ENCODE data around the gene CFAP73. TPM values are rescaled to one million over a fixed set of nuclear protein-coding genes. Genes with fewer than 3 reads are reported as not detected.
A peak's percentile ranks its signal among the peaks of the same experiment; 100 is the strongest.

CFAP73 gene
- total RNA-seq, 1 experiment from 2014 or later = not detected

- Histone ChIP-seq H3K27me3 (ENCODE audit: control insufficient read depth, insufficient read depth, low read length) (no peaks in the 10 kb centered on the region), H3K4me3 (ENCODE audit: insufficient read depth, low read depth, low read length) (no peak overlapping the region), H3K36me3 (replicated peaks; ENCODE audit: control insufficient read depth, insufficient read depth, low read length) (no peaks in the 10 kb centered on the region)
- DNase-seq = peak; percentile 24
Measured at GRCh38 chr12:113142173-113142885, 7.2 kb upstream of the CFAP73 start.

GRCh38 chr12:113142886-113143332 lies 6.6 kb upstream of the CFAP73 start:
- Histone ChIP-seq H3K27me3 (ENCODE audit: control insufficient read depth, insufficient read depth, low read length) (no peaks in the 10 kb centered on the region), H3K4me3 (ENCODE audit: insufficient read depth, low read depth, low read length) (no peak overlapping the region), H3K36me3 (replicated peaks; ENCODE audit: control insufficient read depth, insufficient read depth, low read length) (no peaks in the 10 kb centered on the region)
- no peak for DNase-seq

- DNase-seq = no peak
- H3K36me3 ChIP-seq (replicated peaks; ENCODE audit: control insufficient read depth, insufficient read depth, low read length) = no peaks in the 10 kb centered on the region
- H3K4me3 ChIP-seq (ENCODE audit: insufficient read depth, low read depth, low read length) = no peak overlapping the region
- no peaks in the 10 kb centered on the region for H3K27me3 ChIP-seq (ENCODE audit: control insufficient read depth, insufficient read depth, low read length)
Measured at GRCh38 chr12:113143959-113144358, 5.6 kb upstream of the CFAP73 start.

GRCh38 chr12:113144806-113145205 lies 4.7 kb upstream of the CFAP73 start:
- Histone ChIP-seq H3K27me3 (ENCODE audit: control insufficient read depth, insufficient read depth, low read length) (no peaks in the 10 kb centered on the region), H3K4me3 (ENCODE audit: insufficient read depth, low read depth, low read length) (no peak overlapping the region), H3K36me3 (replicated peaks; ENCODE audit: control insufficient read depth, insufficient read depth, low read length) (no peaks in the 10 kb centered on the region)
- DNase-seq = no peak

- DNase-seq = peak; percentile 21
- Histone ChIP-seq H3K27me3 (ENCODE audit: control insufficient read depth, insufficient read depth, low read length) (peaks cover 3% of the 10 kb centered on the region; the same call in 1 of the 2 replicates), H3K36me3 (replicated peaks; ENCODE audit: control insufficient read depth, insufficient read depth, low read length) (no peaks in the 10 kb centered on the region), H3K4me3 (ENCODE audit: insufficient read depth, low read depth, low read length) (no peak overlapping the region)
Measured at GRCh38 chr12:113145720-113146551, 3.6 kb upstream of the CFAP73 start.

GRCh38 chr12:113146999-113147398 lies 2.5 kb upstream of the CFAP73 start:
- Histone ChIP-seq H3K4me3 (ENCODE audit: insufficient read depth, low read depth, low read length) (no peak overlapping the region), H3K36me3 (replicated peaks; ENCODE audit: control insufficient read depth, insufficient read depth, low read length) (no peaks in the 10 kb centered on the region), H3K27me3 (ENCODE audit: control insufficient read depth, insufficient read depth, low read length) (peaks cover 6% of the 10 kb centered on the region)
- DNase-seq = no peak

GRCh38 chr12:113151655-113152054 lies 2.1 kb downstream of the CFAP73 start:
- no peak overlapping the region for H3K4me3 ChIP-seq (ENCODE audit: insufficient read depth, low read depth, low read length)
- peaks cover 40% of the 10 kb centered on the region for H3K27me3 ChIP-seq (ENCODE audit: control insufficient read depth, insufficient read depth, low read length)
- DNase-seq = no peak
- no peaks in the 10 kb centered on the region for H3K36me3 ChIP-seq (replicated peaks; ENCODE audit: control insufficient read depth, insufficient read depth, low read length)

- Histone ChIP-seq H3K27me3 (ENCODE audit: control insufficient read depth, insufficient read depth, low read length) (peaks cover 40% of the 10 kb centered on the region), H3K4me3 (ENCODE audit: insufficient read depth, low read depth, low read length) (peak overlapping the region; percentile 58; the same call in 1 of the 2 replicates), H3K36me3 (replicated peaks; ENCODE audit: control insufficient read depth, insufficient read depth, low read length) (no peaks in the 10 kb centered on the region)
- DNase-seq = no peak
Measured at GRCh38 chr12:113152196-113152834, 2.8 kb downstream of the CFAP73 start.

GRCh38 chr12:113152835-113153814 lies 3.6 kb downstream of the CFAP73 start:
- DNase-seq = peak; percentile 94
- H3K36me3 ChIP-seq (replicated peaks; ENCODE audit: control insufficient read depth, insufficient read depth, low read length) = peaks cover 1% of the 10 kb centered on the region
- peaks cover 40% of the 10 kb centered on the region for H3K27me3 ChIP-seq (ENCODE audit: control insufficient read depth, insufficient read depth, low read length)
- peak overlapping the region; percentile 58 for H3K4me3 ChIP-seq (ENCODE audit: insufficient read depth, low read depth, low read length)

GRCh38 chr12:113154351-113154973 lies 4.9 kb downstream of the CFAP73 start:
- Histone ChIP-seq H3K36me3 (replicated peaks; ENCODE audit: control insufficient read depth, insufficient read depth, low read length) (peaks cover 3% of the 10 kb centered on the region), H3K27me3 (ENCODE audit: control insufficient read depth, insufficient read depth, low read length) (peaks cover 40% of the 10 kb centered on the region), H3K4me3 (ENCODE audit: insufficient read depth, low read depth, low read length) (peak overlapping the region; percentile 43)
- peak; percentile 94 for DNase-seq

- Histone ChIP-seq H3K4me3 (ENCODE audit: insufficient read depth, low read depth, low read length) (no peak overlapping the region; the same call in 1 of the 2 replicates), H3K27me3 (ENCODE audit: control insufficient read depth, insufficient read depth, low read length) (peaks cover 40% of the 10 kb centered on the region), H3K36me3 (replicated peaks; ENCODE audit: control insufficient read depth, insufficient read depth, low read length) (peaks cover 6% of the 10 kb centered on the region)
- DNase-seq = no peak
Measured at GRCh38 chr12:113155060-113155459, 5.5 kb downstream of the CFAP73 start.

- DNase-seq = no peak
- Histone ChIP-seq H3K36me3 (replicated peaks; ENCODE audit: control insufficient read depth, insufficient read depth, low read length) (peaks cover 11% of the 10 kb centered on the region), H3K4me3 (ENCODE audit: insufficient read depth, low read depth, low read length) (no peak overlapping the region), H3K27me3 (ENCODE audit: control insufficient read depth, insufficient read depth, low read length) (peaks cover 38% of the 10 kb centered on the region)
Measured at GRCh38 chr12:113155646-113156045, 6.1 kb downstream of the CFAP73 start.

GRCh38 chr12:113157218-113157859 lies 7.8 kb downstream of the CFAP73 start:
- Histone ChIP-seq H3K27me3 (ENCODE audit: control insufficient read depth, insufficient read depth, low read length) (peaks cover 31% of the 10 kb centered on the region), H3K36me3 (replicated peaks; ENCODE audit: control insufficient read depth, insufficient read depth, low read length) (peaks cover 14% of the 10 kb centered on the region), H3K4me3 (ENCODE audit: insufficient read depth, low read depth, low read length) (no peak overlapping the region)
- DNase-seq = no peak

Measured in H7 (cell line).